HG02938 (cell line): ENCODE results near the gene EXD3.
"Not testable (repeated sequence)": the region's sequence is repeated elsewhere in the genome, so short reads cannot be mapped to it uniquely, and the experiment has no call there.

Experiments
- ATAC-seq: cut with Tn5 transposase; IDR thresholded peaks from one replicate; pipeline ENCODE4 v1.9.1; 2021; ENCODE audit warnings: mild to moderate bottlenecking, moderate library complexity; ENCODE audit not compliant: unreplicated experiment

The EXD3 gene

DNA sequence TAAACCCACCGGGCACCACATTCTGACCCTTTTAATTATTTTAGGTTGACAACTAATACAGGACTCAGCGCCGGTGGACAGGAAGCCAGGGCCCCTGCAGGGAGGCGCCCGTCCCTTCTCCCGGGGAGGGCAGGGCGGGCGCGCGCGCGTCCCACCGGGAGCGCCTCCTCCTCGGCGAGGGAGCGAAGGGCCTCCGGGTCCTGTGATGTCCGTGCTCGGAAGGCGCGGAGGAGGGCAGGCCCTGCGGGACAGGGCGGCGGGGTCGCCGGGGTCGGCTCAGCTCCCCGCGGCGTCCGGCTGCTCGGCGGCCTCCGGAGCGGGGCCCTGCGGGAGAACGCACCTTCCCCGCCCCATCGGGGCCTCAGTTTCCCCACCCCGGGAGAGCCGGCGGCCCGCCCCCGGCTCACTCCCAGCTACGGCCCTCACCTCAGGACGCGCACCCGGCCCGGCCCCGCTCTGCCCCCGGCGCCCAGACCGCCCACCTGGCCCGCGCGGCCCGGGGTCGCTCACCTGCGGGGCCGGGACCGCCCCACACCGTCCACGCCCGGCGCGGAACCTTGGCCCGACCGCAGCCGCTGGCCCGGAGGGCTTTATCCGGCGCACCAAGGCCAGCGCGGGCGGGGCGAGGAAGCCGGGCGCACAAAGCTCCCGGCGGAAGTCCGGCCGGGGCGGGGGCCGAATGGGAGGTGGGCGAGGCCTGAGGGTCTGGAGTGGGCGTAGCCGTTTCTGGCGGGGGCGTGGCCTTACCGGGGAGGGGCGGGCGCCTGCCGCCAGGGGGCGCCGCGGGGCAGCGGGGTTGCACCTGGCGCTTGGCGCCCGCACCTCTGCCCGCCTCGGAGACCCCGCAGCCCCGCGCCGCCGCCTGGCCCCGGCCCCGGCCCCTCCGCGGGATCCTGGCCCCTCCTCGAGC lies at the start of gene EXD3, which contains the start of gene NOXA1:
EXD3 (minus strand) TSS at position 559 of the 910 bp plus-strand sequence. CDS start 27,805 bp downstream, outside the sequence.
NOXA1 (plus strand) TSS at position 790 of the 910 bp plus-strand sequence. CDS start 137 bp downstream, outside the sequence.
- peak; percentile 55 for ATAC-seq

DNA sequence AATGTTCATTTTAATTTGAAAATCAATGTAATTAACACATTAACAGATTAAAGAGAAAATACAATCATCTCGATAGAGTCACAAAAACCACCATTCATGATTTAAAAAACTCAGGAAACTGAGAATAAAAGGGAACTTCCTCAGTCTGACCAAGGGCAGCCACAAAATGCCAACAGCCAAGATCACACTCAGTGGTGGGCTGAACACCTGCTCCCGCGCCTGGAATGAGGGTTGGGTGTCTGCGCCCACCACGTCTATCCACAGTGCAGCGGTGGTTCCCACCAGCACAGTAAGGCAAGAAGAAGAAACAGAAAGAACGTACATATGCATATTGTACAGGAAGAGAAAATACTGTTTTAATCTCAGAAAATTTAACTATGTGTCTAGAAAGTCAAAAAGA lies 47.8 kb upstream of the EXD3 start:
- ATAC-seq, result no peak

- no peak for ATAC-seq
Observed at GRCh38 chr9:137467896-137468295, 44.9 kb upstream of the EXD3 start.

DNA sequence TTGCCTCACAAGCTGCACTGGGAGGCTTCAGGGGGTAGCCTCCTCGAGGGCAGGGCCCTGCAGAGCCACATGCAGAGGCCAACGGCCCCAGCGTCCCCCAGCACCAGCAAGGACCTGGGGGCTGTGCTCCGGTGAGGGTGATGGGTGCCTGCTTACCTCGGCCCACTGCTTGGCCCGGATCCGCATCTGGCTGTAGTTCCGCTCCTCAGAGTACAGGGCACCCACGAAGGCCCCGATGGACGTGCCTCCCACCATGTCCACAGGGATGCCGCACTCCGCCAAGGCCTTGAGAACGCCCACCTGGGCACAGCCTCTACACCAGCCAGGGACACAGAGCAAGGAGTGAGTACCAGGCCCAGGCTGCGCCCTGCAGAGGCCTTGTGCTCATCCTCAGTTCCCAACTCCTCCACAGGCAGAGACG lies 44.2 kb upstream of the EXD3 start:
- no peak for ATAC-seq

- ATAC-seq, result not testable (repeated sequence)
Observed at GRCh38 chr9:137466389-137467085, 43.6 kb upstream of the EXD3 start.

GRCh38 chr9:137465720-137466388 lies 42.9 kb upstream of the EXD3 start:
- ATAC-seq, result no peak

- no peak for ATAC-seq
Observed at GRCh38 chr9:137465000-137465719, 42.2 kb upstream of the EXD3 start.

GRCh38 chr9:137464291-137464999 lies 41.5 kb upstream of the EXD3 start:
- no peak for ATAC-seq

GRCh38 chr9:137463931-137464290 lies 40.9 kb upstream of the EXD3 start:
- ATAC-seq, result no peak

DNA sequence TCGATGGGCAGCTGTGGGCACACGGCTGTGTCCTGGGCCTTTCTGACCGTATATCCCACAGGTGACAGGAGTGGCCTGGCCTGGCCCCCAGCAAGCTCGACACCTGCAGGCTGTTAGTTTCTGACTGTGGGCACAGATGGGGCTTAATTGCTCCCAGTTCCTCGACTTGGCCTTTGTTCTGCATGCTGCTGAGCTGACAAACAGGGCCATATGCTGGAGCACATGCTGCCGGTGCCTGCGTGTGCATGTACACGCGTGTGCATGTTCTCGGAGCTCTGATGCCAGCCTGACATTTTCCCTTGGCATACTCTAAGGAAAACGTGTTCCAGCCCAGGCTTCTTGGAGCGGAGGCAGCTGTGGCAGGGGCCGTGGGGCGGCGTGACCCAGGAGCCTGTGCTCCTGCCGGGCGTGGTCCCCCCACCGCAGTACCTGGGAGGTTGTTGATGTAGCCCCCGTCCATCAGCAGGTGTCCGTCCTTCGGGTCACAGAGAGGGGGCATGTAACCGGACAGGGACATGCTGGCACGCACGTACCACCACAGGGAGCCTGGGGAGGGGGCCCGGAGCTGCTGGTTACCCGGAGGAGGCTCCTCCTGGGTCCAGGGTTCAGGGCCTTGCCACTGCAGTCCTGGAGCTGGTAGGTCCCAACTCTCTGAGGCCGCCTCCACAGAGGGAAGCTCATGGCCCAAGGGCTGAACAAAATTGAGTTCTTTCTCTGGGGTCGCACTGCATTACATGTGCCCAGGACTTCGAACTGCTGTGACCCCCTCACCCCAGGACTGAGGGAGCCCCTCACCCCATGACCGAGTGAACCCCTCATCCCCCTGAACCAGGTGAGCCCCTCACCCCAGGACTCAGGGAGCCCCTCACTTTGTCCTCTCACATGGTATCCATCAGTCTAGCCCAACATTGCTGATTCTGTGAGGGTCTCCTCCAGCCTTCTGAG lies 40.3 kb upstream of the EXD3 start:
- ATAC-seq, result no peak

GRCh38 chr9:137462396-137462985 lies 39.5 kb upstream of the EXD3 start:
- no peak for ATAC-seq

- peak; percentile 69 for ATAC-seq
Observed at GRCh38 chr9:137461663-137462395, 38.9 kb upstream of the EXD3 start.

- ATAC-seq, result no peak
Observed at GRCh38 chr9:137461316-137461662, 38.3 kb upstream of the EXD3 start.

- no peak for ATAC-seq
Observed at GRCh38 chr9:137460363-137461315, 37.7 kb upstream of the EXD3 start.

- no peak for ATAC-seq
Observed at GRCh38 chr9:137459601-137460362, 36.8 kb upstream of the EXD3 start.

DNA sequence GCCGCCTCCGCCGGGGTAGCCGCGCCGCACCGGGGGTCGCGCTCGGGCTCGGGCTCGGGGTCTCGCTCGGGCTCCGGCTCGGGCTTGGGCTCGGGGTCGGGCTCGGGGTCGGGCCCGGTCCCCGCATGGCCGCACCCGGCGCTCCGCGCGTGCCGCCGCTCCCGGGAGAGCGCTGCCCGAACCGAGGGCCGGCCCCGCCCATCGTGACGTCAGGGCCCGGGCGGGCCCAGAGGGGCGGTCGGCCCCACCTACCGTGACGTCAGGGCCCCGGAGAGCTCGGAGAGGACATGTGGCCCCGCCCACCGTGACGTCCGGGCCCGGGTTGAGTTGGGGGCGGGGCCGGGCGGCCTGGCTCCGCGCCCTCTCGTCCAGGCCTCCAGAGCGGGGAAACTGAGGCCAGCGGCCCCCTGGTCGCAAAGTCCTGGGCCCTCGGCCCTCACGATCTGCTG lies 36.2 kb upstream of the EXD3 start, which contains the start of gene NSMF:
NSMF (minus strand) TSS at position 183 of the 449 bp plus-strand sequence. CDS start 232 bp downstream, outside the sequence.
- peak; percentile 45 for ATAC-seq
